Cardiac fibroblast (primary cell): ENCODE measurements around the gene SUMO2.

Experiments
- DNase-seq, 2 donors: peaks; one replicate each; pipeline versions ENCODE4 v3.0.0 to v3.0.0-alpha.2; 2010; ENCODE audit warnings: low read depth in 2 of 2
- H3K4me3 ChIP-seq, 2 donors: replicated peaks in 1 of 2; 1 replicate in 1 of 2; 2 replicates in 1 of 2; pipeline ENCODE4 v1.5.1; 2011; ENCODE audit warnings: low read depth in 2 of 2, low read length in 2 of 2, mild to moderate bottlenecking in 2 of 2, moderate library complexity in 1 of 2
- CTCF ChIP-seq: IDR thresholded peaks from one replicate; pipeline ENCODE4 v1.5.1; 2011; ENCODE audit warnings: low read depth, mild to moderate bottlenecking, low read length, inconsistent platforms

The SUMO2 gene

GRCh38 chr17:75154195-75155106 lies 28.3 kb downstream of the SUMO2 start, which contains the start of gene JPT1:
Gene JPT1, minus strand, starts transcription at chr17:75154512. Its CDS starts 115 bp downstream, at chr17:75154397.
- H3K4me3 ChIP-seq = peak within 1 kb of the TSS; percentile 88 to 94
- no peak for TF ChIP-seq CTCF
- DNase-seq = peak; percentile 99

GRCh38 chr17:75153780-75154194 lies 29.0 kb downstream of the SUMO2 start:
- no peak for TF ChIP-seq CTCF
- DNase-seq = no peak
- H3K4me3 ChIP-seq = peak overlapping the region; percentile 88 to 94

- H3K4me3 ChIP-seq = peak overlapping the region; percentile 88 to 94
- DNase-seq = peak; percentile 25 to 39
- TF ChIP-seq CTCF = no peak
These were observed 29.6 kb downstream of the SUMO2 start for GRCh38 chr17:75152922-75153779.

- TF ChIP-seq CTCF = no peak
- peak overlapping the region in 1 of 2 donors; percentile 88 for H3K4me3 ChIP-seq
These were observed 30.2 kb downstream of the SUMO2 start for GRCh38 chr17:75152523-75152921.

GRCh38 chr17:75151930-75152329 lies 30.8 kb downstream of the SUMO2 start:
- H3K4me3 ChIP-seq = no peak overlapping the region
- no peak for DNase-seq

More at GRCh38 chr17:75152523-75152921, 30.2 kb downstream of the SUMO2 start:
- no peak for DNase-seq

More at GRCh38 chr17:75151930-75152329, 30.8 kb downstream of the SUMO2 start:
- TF ChIP-seq CTCF = no peak
